ENCODE results near the gene GLB1L3.
"Not testable (repeated sequence)": the region's sequence is repeated elsewhere in the genome, so short reads cannot be mapped to it uniquely, and the experiment has no call there.

GLB1L3 gene

GRCh38 chr11:134252346-134253187 is 23.6 kb upstream of the GLB1L3 start:
- no peak for DNase-seq

- DNase-seq = peak; percentile 91
Observed at GRCh38 chr11:134253188-134253993, 22.8 kb upstream of the GLB1L3 start, which contains the start of the genes ACAD8 and THYN1. Gene ACAD8 (plus strand): TSS chr11:134253568. CDS start chr11:134253601, 33 bp downstream. Gene THYN1 (minus strand): TSS chr11:134253352. CDS start chr11:134252882, 470 bp downstream.

- no peak for DNase-seq
Observed at GRCh38 chr11:134254433-134255183, 21.6 kb upstream of the GLB1L3 start.

GRCh38 chr11:134255184-134255561 is 21.0 kb upstream of the GLB1L3 start:
- not testable (repeated sequence) for DNase-seq

- DNase-seq = no peak
Observed at GRCh38 chr11:134257101-134257500, 19.1 kb upstream of the GLB1L3 start.

- no peak for DNase-seq
Observed at GRCh38 chr11:134258577-134258976, 17.6 kb upstream of the GLB1L3 start.

- DNase-seq = no peak
Observed at GRCh38 chr11:134260503-134260902, 15.7 kb upstream of the GLB1L3 start.

GRCh38 chr11:134260983-134261382 is 15.2 kb upstream of the GLB1L3 start:
- DNase-seq = no peak

GRCh38 chr11:134261626-134262488 is 14.3 kb upstream of the GLB1L3 start:
- DNase-seq = peak; percentile 3

GRCh38 chr11:134264966-134265764 is 11.0 kb upstream of the GLB1L3 start:
- no peak for DNase-seq

GRCh38 chr11:134266440-134266839 is 9.7 kb upstream of the GLB1L3 start:
- DNase-seq = no peak

- DNase-seq = no peak
Observed at GRCh38 chr11:134266841-134267251, 9.3 kb upstream of the GLB1L3 start.

- DNase-seq = no peak
Observed at GRCh38 chr11:134267461-134267860, 8.7 kb upstream of the GLB1L3 start.

- no peak for DNase-seq
Observed at GRCh38 chr11:134267966-134268365, 8.2 kb upstream of the GLB1L3 start.

GRCh38 chr11:134270250-134270714 is 5.9 kb upstream of the GLB1L3 start:
- DNase-seq = no peak

GRCh38 chr11:134271978-134272377 is 4.2 kb upstream of the GLB1L3 start:
- DNase-seq = no peak

GRCh38 chr11:134272381-134273316 is 3.5 kb upstream of the GLB1L3 start:
- DNase-seq = no peak

- DNase-seq = no peak
Observed at GRCh38 chr11:134273317-134273712, 2.9 kb upstream of the GLB1L3 start.

- no peak for DNase-seq
Observed at GRCh38 chr11:134275188-134275533, 1.0 kb upstream of the GLB1L3 start.

Data from kidney glomerular epithelial cell (primary cell).